HT1080 (cell line): Measurements from ENCODE around the gene VSIG2. TPM values are rescaled to one million over a fixed set of nuclear protein-coding genes. Genes with fewer than 3 reads are reported as not detected.

Experiments used
- DNase-seq: peaks from one replicate; pipeline ENCODE4 v3.0.0-alpha.2; 2015; ENCODE audit warnings: low read depth
- total RNA-seq: library from RNA; depleted of rRNA; stranded (reverse); fragments of >200 nt; shearing (Covaris generic); gene quantifications from 2 replicates; pipeline ENCODE4 v1.2.3, GENCODE V29; 2014

The VSIG2 gene
- total RNA-seq, 1 experiment from 2014 or later = not detected

DNA sequence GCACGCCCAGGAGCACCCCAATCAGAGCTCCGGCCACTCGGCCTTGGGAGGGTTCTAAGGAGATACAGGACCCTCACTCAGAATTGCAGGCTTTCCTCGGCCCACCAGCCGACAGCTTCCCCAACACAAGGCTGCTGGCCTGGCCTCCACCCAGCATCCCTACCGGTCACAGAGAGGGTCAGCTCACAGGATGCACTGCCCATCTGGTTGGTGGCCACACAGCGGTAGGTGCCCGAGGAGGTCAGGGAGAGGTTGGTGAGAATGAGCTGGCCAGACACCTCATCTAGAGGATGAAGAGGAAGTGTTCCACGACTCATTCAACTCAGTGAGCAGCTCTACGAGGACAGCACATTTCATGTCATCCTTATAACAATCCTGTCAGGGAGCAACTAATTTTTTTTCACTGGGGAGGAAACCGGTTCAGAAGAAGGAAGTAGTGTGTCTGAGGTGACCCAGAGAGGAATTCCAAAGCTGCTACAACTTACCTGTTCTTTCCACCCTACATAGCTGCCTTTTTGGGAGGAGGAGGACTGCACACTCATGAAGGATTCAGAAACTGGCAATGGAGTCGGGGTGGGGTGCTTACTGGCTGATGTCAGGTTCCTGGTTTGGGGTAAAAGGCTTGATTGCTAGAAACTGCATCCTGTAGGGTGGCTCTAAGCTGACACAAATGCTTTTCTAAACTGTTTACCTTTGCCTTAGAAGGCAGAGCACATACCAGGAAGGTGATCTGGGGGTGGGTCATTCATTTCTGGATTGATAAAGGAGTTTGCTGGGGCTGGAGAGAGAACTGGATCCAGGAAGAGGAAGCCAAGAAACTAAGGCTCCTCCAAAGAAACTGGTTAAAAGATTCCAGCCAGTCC is 3.3 kb downstream of the VSIG2 start:
- peak; percentile 77 for DNase-seq

DNA sequence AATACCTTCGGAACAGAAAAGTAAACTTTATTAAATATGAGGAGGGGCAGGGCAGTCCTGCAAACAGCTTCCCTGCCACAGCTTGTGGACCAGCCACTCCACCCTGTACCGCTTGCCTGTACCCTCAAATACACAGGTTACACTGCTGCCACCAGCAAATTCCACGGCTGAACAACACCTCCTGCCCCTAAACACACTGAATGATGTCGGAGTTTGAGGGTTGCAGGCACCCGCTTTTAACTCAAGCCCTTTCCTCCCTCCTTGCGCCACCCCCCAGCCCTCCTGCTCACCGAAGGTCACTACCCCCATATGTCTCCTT is 4.0 kb downstream of the VSIG2 start:
- no peak for DNase-seq

DNA sequence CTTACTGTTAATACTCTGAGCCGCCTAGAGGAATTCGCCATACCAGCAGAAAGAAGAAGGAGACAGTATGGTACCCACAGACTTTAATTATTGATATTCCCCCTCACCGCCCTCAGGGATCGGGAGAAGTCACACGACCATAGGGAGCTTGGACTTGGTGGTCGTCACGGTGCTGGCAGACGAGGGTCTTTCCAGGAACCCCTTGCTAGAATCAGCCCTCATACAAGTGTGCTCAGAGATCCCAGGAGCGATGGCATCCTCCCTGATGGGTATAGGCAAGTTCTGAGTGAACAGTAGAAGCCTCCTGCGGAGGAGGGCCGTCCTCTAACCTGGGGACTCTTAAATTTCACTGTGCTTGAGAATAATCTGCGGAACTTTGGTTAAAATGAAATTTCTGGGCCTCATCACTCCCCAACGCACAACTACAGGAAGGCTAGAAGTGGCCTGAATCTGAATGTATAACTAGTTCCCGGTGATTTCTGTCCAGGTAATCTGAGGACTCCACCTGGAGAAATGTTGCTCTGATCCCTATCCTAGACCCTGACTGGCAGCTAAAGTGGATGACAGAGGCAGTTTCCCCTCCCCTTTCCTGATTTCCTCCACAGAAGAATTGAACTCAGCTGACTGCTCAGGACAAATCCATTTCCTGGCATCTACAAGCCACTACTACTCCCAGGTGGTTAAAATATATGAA is 4.5 kb downstream of the VSIG2 start:
- no peak for DNase-seq

DNA sequence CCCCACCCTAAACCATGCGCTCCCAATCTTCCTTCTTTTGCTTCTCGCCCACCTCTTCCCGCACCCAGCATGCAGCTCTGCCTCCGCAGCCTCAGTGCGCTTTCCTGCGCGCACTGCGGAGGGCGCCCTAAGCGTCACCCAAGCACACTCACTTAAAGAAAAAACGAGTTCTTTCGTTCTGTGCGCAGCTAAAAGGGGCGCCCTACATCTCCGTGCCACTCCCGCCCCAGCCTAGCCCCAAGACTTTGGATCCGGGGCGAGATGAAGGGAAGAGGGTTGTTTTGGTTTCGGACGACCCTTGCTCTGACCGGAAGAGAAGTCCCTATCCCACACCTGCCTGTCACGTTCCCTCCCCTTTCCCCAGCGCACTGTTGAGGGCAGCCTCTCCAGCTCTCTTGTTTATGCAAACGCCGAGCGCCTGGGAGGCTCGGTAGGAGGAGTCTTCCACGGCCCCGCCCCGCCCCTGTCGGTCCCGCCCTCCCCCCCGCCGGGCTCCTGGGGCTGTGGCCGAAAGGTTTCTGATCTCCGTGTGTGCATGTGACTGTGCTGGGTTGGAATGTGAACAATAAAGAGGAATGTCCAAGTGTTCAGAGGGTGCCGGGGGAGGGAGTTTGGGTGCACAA is 5.3 kb downstream of the VSIG2 start:
- no peak for DNase-seq

DNA sequence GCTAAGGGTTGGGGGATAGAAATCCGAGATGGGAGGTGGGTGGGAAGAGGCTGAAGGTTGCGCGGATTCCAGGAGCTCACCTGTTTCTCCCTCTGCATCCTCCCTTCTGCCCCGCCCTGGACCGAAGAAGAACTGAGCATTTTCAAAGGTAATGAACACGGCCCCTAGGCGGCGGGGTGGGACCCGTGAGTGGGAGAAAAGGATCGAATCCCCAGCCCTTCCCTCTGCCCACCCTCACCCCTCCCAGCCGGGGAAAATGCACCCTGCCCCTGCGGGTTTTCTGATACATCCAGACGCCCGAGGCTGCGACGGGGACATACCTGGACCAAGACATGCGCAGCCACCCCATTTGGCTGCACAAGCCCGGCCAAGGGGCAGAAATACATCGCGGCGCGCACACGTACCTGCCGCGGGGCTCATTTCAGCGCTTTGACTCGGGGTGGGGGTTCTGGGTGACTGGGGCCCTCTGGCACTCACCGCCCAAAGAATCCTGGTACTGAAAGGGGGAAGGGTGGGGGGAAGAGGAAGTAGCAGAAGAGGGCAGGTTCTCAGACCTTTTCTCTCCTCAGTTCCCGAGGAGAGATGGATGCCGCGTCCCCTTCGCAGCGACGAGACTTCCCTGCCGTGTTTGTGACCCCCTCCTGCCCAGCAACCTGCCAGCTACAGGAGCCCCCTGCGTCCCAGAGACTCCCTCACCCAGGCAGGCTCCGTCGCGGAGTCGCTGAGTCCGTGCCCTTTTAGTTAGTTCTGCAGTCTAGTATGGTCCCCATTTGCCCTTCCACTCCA is 6.0 kb downstream of the VSIG2 start:
- no peak for DNase-seq

DNA sequence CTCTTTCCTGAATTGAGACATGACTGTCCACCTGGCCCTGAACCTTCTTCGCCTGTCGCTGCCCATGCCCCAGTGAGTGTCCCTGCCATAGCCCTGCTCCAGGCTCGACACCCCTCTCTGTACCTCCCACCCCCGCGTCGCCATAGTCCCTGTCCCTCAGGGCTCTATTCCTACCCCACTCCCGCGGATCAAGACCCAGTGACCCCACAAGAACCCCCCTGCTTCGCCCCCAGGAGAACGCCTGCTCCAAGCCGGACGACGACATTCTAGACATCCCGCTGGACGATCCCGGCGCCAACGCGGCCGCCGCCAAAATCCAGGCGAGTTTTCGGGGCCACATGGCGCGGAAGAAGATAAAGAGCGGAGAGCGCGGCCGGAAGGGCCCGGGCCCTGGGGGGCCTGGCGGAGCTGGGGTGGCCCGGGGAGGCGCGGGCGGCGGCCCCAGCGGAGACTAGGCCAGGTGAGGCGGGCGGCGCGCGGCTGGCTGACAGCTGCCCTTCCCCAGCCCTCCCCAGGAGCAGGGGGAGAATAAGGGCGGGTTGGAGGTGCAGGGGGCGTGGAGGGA is 6.7 kb downstream of the VSIG2 start:
- DNase-seq = no peak

DNA sequence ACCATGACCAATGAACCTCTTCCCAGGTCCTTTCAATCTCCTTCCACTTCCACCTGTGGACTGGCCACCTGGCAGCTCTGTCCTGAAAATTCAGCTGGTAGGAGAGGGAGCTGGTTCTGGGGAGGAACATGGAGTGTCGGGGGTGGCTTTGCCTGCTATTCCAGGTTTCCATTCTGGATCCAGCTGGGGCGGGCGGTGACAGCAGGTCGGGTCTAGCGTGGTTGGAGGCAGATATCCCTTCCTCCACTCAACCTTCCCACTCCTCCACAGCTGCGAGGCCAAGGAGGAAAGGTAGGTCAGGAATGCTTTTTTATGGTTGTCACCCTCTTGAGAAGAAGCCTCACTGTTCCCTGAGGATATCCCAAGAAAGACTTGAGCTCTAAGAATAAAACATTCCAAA is 9.0 kb downstream of the VSIG2 start:
- no peak for DNase-seq

DNA sequence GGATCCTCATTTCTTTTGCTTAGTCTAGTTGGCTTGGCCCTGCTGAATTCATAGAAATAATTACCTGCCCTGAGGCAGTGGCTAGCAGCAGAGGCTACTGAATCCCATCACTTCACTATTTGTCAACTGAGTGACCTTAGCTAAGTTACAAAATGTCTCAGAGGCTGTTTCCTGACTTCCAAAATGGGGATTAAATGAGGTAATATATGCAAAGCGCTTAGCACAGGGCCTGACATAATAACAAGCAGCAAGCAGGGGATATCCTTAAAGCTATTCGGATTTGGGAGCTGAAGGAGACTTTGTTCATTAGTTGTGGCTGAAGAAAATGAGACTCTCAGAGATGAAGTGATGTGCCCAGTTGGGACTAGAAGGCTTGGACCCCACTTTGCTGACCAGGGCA is 9.5 kb downstream of the VSIG2 start:
- DNase-seq = no peak

DNA sequence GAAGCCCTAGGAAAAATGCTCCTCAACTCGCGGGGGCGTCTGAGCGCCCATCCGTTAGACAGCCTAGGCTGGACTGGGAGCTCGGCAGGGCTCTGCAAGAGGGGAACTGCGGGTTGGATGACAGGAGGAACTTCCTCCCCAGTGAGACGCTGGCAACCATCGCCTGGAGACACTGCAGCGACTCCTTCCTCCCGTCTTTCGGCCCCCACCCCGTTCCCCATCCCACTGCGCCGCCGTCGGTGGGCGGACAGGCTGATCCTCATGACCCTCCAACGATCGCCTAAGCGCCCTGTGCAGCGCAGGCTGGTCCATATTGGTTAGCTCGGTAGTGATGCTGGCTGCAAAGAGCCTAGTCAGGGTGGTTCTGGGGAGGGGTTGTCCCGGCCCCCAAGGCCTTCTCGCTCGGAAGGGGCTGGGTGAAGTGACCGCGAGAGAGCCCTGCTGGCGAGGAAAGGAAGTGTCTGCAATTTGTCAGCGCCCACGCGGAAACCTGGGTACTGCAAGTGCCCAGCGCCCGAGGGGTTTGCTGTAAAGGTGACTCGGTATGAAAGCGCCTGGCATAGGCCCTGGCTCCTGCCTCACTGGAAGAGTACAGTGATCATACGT is 11.7 kb downstream of the VSIG2 start:
- DNase-seq = peak; percentile 63

DNA sequence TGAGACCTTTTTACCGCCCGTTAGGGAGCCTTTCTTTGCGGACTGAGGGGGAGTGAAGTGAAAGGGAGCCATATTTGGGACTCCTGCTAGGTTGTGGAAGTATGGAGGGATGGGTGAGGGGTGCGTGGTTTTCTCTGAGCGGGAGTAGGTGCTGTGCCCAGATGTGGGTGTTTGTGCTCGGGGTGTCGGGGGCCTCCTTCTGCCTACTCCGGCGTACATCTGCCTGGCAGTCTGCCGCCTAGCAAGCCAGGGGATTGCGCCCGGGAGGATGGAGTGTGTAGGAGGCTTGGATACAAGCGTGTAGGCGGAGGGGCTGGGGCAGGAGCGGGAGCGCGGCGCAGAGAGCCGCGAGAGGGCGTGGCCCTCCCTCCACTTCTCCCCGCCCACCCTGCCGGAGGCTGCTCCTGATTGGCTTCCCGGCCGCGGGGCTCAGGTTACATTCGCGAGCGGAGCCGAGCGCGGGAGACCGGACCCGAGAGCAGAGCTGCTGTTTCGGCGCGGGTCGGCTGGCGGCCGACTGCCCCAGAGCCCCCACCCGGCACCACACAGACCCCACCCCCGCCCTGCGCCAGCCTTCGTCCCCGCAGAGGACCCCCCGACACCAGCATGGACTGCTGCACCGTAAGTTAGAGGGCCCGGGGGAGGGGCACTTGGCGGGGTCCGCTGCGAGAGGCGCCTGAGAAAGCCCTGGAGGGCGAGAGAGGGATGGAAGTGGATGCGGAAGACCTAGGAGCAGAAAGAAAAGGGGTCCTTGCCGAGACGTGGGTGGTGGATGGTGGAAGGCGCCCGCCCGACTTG is 12.4 kb downstream of the VSIG2 start, which contains the start of gene NRGN:
TSS of gene NRGN (plus strand) at position 464 of the 798 bp plus-strand sequence. CDS start at position 607, 143 bp downstream.
- DNase-seq = peak; percentile 89

DNA sequence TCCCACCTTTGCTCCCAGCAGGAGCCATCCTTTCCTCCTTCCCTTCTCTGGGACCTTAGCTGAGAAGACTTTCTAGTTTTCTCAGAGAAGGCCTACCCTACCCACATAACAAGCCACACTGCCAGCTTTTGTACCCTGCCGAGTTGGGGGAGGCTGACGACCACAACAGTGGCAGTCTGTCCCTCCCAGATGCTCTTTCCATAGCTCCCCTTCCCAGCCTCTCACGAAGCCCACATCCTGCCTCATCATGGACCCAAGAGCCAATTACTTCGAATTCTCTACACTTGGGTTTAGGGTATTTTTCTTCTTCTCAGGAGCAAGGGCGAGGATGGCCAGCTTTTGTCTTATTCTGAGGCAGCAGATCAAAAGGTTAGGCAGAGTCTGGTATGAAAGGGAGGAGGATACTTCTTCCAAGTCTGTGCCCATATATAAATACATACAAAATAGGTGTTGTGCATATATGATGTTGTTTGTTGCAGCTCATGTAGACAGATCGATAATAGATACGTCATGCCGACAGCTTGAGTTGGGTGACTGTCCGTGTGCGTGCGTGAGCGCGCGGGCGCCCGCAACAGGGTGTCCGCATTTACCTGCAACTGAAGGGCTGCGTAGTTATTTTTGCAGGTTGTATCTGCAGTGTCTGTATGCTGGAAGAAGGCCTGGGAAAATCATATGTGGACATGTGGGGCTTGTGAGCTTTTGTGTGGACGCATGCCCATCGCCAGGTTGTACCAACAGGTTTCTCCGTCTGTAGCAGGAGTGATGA is 13.2 kb downstream of the VSIG2 start:
- no peak for DNase-seq

DNA sequence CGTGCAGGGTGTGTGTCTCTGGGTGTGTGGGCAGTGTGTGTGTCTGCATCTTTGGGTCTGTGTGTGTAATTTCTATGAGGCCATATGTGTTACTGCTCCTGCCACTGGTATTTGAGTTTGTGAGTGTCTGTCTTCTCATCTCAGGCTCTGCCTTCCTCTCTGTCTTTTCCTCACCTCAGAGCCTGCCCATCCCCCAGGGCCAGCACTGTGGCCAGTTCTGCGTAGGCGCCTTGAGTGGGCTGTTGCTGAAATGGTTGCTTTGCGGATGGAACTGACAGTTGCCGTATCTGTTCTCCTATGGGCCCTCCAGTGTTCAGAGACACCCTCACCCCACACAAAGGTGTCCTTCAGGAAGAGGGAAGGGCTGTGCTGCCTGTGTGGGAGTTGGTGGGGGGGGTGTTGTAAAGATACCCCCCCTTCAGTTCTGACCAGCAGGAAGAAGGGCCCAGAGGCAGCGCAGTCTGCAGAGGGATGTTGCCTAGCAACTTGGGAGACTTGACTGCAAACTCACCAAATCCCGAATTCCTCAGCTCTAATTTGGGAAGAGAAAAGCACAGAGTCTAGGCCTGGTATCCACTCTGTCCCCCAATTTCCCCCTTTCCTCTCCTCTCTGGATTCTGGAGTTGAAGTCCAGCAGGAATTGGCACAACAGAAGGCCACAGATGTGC is 14.3 kb downstream of the VSIG2 start:
- DNase-seq = no peak

DNA sequence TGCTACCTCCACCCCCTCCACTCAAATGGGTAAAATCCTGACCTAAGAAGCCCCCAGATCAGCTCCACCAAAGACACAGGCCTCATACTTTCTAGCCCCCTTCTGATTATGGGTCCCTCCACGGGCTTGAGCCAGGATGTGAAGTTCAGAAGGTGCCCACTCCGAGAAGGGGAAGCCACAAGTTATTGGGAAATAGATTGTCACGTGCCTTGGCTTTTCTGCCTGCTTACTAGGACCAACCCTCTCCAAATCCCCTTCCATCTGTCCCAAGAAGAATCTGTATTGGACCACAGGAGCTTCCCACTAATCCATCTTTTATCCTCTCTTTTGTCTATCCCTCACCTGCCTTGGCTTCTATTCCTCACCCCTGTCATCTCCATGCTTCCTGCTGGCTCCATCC is 15.3 kb downstream of the VSIG2 start:
- no peak for DNase-seq

DNA sequence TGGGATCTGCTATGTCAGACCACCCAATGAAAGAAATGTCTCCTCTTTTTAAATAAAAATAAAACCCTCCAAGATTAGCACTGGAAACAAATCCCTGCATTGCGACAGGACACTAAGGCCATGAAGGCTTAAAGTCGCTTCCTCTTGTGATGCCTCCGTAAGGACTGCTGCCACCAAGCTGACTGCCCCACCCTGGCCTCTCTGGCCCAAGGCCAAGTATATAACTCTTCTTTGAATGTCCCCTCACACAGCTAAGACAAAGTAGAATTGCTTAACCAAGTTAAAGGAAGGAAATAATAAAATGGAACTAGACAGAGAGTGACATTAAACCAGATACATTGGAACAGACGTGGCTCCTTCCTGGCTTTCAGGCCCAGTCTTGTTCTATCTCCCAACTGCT is 19.8 kb downstream of the VSIG2 start:
- DNase-seq = no peak

DNA sequence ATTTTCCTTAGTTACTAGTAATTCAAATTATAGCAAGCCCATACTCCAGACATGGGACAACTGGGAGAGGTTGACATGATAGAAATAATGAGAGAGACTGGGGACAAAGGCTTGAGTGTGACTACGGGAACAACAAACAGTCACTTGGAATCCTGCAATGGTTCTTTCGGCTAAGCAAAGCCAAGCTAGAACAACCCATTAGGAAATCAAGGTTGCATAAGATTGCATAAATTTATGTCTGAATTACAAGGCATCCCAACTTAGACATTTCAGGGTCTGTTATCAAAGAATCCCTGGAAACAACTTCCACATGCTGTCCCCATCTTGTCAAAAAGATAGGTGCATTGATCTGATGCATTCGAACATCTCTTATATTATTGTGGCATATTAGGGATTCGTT is 22.5 kb downstream of the VSIG2 start:
- DNase-seq = no peak

DNA sequence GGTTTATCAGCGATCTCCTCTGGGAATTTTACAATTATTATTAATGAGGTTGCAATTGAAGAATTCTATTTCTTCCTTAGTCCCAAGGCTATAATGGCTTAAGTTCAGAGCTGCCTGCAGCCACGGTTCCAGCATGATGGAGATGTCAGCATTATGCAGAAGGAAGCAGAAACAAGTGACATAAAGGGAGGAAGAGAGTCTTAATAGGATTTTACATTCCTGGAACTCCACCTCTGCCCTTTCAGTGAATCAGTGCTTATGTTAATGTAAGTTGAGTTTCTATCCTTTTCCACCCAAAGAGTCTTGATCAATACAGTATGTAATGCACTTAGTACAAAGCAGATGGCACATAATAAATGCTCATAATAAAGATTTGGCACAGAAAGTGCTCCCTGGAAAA is 23.9 kb downstream of the VSIG2 start:
- DNase-seq = no peak

DNA sequence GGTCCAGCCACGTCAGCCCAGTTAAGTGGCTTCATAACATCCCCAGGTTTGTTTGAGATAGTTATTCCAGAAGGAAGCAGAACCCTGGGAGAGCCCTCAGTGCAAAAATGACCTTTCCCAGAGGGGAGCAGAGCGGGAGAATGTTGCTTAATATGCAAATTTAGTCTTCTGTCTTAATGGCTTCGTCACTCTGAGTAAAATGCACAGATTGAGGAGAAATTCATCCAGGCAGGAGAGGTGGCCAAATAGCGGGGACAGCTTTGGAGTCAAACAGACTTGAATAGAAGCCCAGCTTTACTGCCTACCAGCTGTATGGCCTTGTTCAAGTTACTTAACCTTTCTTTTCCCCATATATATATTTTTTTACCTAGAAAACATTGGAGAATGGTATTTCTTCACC is 24.6 kb downstream of the VSIG2 start:
- DNase-seq = no peak

DNA sequence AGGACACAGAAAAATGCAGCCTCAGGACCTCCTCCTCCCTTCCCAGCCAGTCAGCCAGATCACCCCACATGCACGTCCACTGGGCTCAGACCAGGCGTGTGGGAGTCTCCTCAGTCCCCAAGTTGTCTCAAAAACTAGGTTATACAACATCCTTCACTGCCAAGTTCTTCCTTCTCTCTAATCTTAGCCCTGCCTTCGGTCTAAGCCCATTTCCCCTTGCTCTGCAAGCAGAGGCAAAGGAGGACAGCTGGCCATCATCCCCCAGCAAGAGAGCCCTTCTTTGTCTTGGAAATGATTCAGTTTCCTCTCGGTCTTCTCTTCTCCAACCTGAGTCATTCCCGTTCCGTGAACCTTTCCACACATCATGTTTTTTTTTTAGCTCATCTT is 26.3 kb downstream of the VSIG2 start:
- DNase-seq = peak; percentile 92
